ENCODE data around the gene FOXK1.

GRCh38 chr7:4744391-4745264 lies 62.5 kb downstream of the FOXK1 start:
- TF ChIP-seq, protein P1, sequence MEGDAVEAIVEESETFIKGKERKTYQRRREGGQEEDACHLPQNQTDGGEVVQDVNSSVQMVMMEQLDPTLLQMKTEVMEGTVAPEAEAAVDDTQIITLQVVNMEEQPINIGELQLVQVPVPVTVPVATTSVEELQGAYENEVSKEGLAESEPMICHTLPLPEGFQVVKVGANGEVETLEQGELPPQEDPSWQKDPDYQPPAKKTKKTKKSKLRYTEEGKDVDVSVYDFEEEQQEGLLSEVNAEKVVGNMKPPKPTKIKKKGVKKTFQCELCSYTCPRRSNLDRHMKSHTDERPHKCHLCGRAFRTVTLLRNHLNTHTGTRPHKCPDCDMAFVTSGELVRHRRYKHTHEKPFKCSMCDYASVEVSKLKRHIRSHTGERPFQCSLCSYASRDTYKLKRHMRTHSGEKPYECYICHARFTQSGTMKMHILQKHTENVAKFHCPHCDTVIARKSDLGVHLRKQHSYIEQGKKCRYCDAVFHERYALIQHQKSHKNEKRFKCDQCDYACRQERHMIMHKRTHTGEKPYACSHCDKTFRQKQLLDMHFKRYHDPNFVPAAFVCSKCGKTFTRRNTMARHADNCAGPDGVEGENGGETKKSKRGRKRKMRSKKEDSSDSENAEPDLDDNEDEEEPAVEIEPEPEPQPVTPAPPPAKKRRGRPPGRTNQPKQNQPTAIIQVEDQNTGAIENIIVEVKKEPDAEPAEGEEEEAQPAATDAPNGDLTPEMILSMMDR (IDR thresholded peaks at IDR 0.05) = no peak
- TF ChIP-seq POLR2AphosphoS5 (IDR thresholded peaks at IDR 0.05) (peak; percentile 78 to 85 (median 85)), POLR2A (IDR thresholded peaks at IDR 0.05) (peak; percentile 21), EP300 (IDR thresholded peaks at IDR 0.05; ENCODE audit: low read depth) (peak; percentile 81)

Data from transverse colon (tissue), 4 donors.